Breast epithelium (tissue), 4 donors: Measurements from ENCODE around the gene ANKRD66. TPM values are rescaled to one million over a fixed set of nuclear protein-coding genes. Genes with fewer than 3 reads are reported as not detected.
"Not testable (repeated sequence)": the region's sequence is repeated elsewhere in the genome, so short reads cannot be mapped to it uniquely, and the experiment has no call there.

Source experiments
- DNase-seq, 2 donors: peaks; one replicate each; pipeline ENCODE4 v3.0.0-alpha.2; 2019; ENCODE audit warnings: low spot score in 2 of 2
- H3K27ac ChIP-seq, 2 donors: fragments of 200-600 bp; sonication (generic) in 1 of 2; one replicate each; pipeline ENCODE4 v1.5.1; 2016 to 2019; ENCODE audit warnings: mild to moderate bottlenecking in 1 of 2
- H3K27me3 ChIP-seq, 2 donors: fragments of 200-600 bp; sonication (generic) in 1 of 2; one replicate each; pipeline versions ENCODE4 v1.5.1 to v1.6.0; 2017 to 2019; ENCODE audit warnings: control low read depth in 1 of 2, mild to moderate bottlenecking in 1 of 2
- H3K36me3 ChIP-seq: fragments of 200-600 bp; one replicate; pipeline ENCODE4 v1.5.1; 2019
- H3K4me1 ChIP-seq, 2 donors: fragments of 200-600 bp; sonication (generic); one replicate each; pipeline ENCODE4 v1.5.1; 2016 to 2019; ENCODE audit warnings: control low read depth in 1 of 2
- H3K4me3 ChIP-seq, 3 donors: fragments of 200-600 bp; sonication (generic); 1 replicate in 2 of 3; 2 replicates in 1 of 3; pipeline ENCODE4 v1.5.1; 2016 to 2019; ENCODE audit warnings: mild to moderate bottlenecking in 3 of 3, moderate library complexity in 2 of 3
- H3K9me3 ChIP-seq, 2 donors: fragments of 200-600 bp; sonication (generic) in 1 of 2; one replicate each; pipeline ENCODE4 v1.5.1; 2016 to 2019; ENCODE audit warnings: control low read depth in 1 of 2
- CTCF ChIP-seq, 3 donors: fragments of 450-650 bp; IDR thresholded peaks; one replicate each; pipeline ENCODE4 v1.5.1; 2016 to 2017; ENCODE audit warnings: antibody characterized with exemption in 3 of 3, mild to moderate bottlenecking in 3 of 3, moderate library complexity in 3 of 3
- POLR2A ChIP-seq: fragments of 450-650 bp; IDR thresholded peaks from one replicate; pipeline ENCODE4 v1.6.1; 2016; ENCODE audit warnings: antibody characterized with exemption, mild to moderate bottlenecking, moderate library complexity
- POLR2AphosphoS5 ChIP-seq, 3 donors: sonication (generic); formaldehyde crosslinking; IDR thresholded peaks; one replicate each; pipeline ENCODE4 v1.6.1; 2017; ENCODE audit warnings: antibody characterized with exemption in 3 of 3
- intact Hi-C: fragments of 100-400 bp; cut with DNase I; formaldehyde crosslinking; loops from one replicate; pipeline ENCODE4 v1.15.1; 2023; ENCODE audit warnings: low total_unique reads
- total RNA-seq, 3 donors: library from RNA; depleted of rRNA; stranded (reverse); fragments of >200 nt; gene quantifications; one replicate each; pipeline ENCODE4 v1.1.0, GENCODE V29; 2016

Gene ANKRD66
- total RNA-seq, 3 donors from 2014 or later, result not detected

DNA sequence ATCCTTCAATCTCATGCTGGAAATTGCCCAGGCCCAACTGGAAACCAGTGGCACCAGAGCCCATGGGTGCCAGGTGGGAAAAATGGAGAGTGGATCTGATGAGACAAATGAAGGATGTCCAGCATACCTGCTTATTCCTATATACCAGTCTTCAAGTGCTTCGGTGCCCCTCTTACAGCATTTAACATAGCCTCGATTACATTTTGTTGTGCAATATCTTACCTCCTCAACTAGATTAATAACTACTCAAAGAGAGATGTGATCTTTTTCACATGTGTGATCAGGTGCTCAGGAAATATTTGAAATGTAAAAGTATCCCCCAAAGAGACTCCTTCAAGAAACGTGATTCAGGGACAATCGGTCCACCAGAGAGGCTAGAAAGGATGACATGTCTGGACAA is 4.8 kb upstream of the ANKRD66 start:
- intact Hi-C loops, result loop anchor here (2.0 kb wide), 1 partner anchor 35 kb away; no protein-coding TSS in a partner anchor
- TF ChIP-seq CTCF (IDR thresholded peaks at IDR 0.05) (no peak), POLR2AphosphoS5 (IDR thresholded peaks at IDR 0.05) (no peak), POLR2A (no peak)
- Histone ChIP-seq H3K4me3 (no peak overlapping the region), H3K27me3 (no peaks in the 10 kb centered on the region), H3K27ac (no peak overlapping the region), H3K9me3 (no peaks in the 10 kb centered on the region), H3K4me1 (no peaks in the 10 kb centered on the region), H3K36me3 (no peaks in the 10 kb centered on the region)
- DNase-seq, result no peak

- Histone ChIP-seq H3K36me3 (no peaks in the 10 kb centered on the region), H3K9me3 (no peaks in the 10 kb centered on the region), H3K4me1 (no peaks in the 10 kb centered on the region), H3K27ac (no peak overlapping the region), H3K27me3 (no peaks in the 10 kb centered on the region), H3K4me3 (no peak overlapping the region)
- intact Hi-C loops, result no loop called here
- no peak for TF ChIP-seq CTCF (IDR thresholded peaks at IDR 0.05)
- no peak for TF ChIP-seq POLR2AphosphoS5 (IDR thresholded peaks at IDR 0.05)
- TF ChIP-seq POLR2A, result no peak
- DNase-seq, result no peak
Observed at GRCh38 chr6:46743425-46744158, 3.1 kb upstream of the ANKRD66 start.

DNA sequence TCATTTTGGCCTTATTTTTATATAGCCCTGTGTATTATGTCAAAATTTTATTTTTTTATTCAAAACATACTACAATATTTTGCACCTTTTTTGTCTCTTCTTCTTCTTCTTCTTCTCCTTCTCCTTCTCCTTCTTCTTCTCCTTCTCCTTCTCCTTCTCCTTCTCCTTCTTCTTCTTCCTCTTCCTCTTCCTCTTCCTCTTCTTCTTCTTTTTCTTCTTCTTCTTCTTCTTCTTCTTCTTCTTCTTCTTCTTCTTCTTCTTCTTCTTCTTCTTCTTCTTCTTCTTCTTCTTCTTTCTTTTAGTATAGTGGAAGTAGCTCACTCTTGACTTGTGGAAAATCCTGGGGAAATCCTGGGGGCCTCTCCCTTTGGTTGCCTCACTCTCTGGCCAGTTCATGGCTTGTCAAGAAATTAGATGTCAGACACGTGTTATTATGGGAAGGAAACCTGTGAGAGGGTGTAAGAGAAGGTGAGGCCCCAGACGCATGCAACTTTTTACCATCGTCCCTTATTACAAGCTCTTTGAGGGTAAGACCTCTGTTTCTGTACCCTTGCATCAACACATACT is 2.5 kb upstream of the ANKRD66 start:
- H3K27ac ChIP-seq, H3K36me3 ChIP-seq, intact Hi-C loops, DNase-seq, H3K4me1 ChIP-seq, H3K27me3 ChIP-seq, H3K4me3 ChIP-seq, H3K9me3 ChIP-seq: not testable (repeated sequence)

GRCh38 chr6:46745973-46746372 is 760 bp upstream of the ANKRD66 start:
- no peaks in the 10 kb centered on the region for H3K27me3 ChIP-seq
- H3K4me3 ChIP-seq, result no peak overlapping the region
- no peaks in the 10 kb centered on the region for H3K9me3 ChIP-seq
- intact Hi-C loops, result no loop called here
- DNase-seq, result no peak
- H3K36me3 ChIP-seq, result no peaks in the 10 kb centered on the region
- H3K27ac ChIP-seq, result no peak overlapping the region
- H3K4me1 ChIP-seq, result no peaks in the 10 kb centered on the region
- TF ChIP-seq POLR2A (no peak), POLR2AphosphoS5 (IDR thresholded peaks at IDR 0.05) (no peak), CTCF (IDR thresholded peaks at IDR 0.05) (no peak)

DNA sequence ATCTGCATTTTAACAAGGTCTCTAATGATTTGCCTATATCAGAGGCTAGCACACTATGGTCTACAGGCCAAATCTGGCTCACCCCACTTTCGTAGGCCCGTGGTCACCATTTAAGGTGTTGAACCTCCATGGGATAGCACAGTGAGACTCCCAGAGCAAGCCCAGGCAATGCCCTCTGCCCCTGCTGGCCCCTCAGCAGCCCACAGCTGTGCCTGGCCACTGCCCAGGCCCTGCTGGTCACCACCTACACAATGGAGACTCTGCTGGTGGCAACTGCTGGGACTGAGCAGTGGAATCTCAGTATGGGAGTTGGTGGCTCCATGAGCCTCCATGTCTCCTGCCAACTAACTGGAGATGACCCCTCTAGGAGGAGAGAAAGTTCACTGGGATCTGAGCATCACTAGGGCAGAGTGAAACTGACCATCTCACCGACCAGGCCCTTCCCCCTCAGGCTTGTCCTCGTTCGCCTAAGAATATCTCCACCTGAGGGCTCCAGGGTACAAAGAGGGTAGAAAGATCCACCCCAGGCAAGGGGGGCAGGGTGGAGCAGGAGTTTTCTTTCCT is 2.3 kb downstream of the ANKRD66 start:
- Histone ChIP-seq H3K36me3 (no peaks in the 10 kb centered on the region), H3K27ac (no peak overlapping the region), H3K27me3 (no peaks in the 10 kb centered on the region), H3K4me3 (no peak overlapping the region), H3K9me3 (no peaks in the 10 kb centered on the region), H3K4me1 (no peaks in the 10 kb centered on the region)
- no peak for DNase-seq
- intact Hi-C loops, result no loop called here
- no peak for TF ChIP-seq POLR2A
- TF ChIP-seq POLR2AphosphoS5 (IDR thresholded peaks at IDR 0.05), result no peak
- no peak for TF ChIP-seq CTCF (IDR thresholded peaks at IDR 0.05)
